Kidney (tissue), 14 donors: ENCODE results near the gene SYT10. TPM values are rescaled to one million over a fixed set of nuclear protein-coding genes. Genes with fewer than 3 reads are reported as not detected.

Experiments used
- DNase-seq, 5 donors: peaks; one replicate each; pipeline ENCODE4 v3.0.0-alpha.2; 2013 to 2020
- FAIRE-seq: peaks from 2 replicates; lab custom pipeline; 2012; peaks lifted over from hg19 to GRCh38; lab: Jason Lieb, UNC
- H3K27ac ChIP-seq, 2 donors: one replicate each; pipeline ENCODE4 v1.7.0; 2013; ENCODE audit warnings: low read depth in 2 of 2, low read length in 2 of 2, inconsistent platforms in 1 of 2
- H3K27me3 ChIP-seq: one replicate; pipeline ENCODE4 v1.7.1; 2013; ENCODE audit warnings: low read length, inconsistent platforms; ENCODE audit not compliant: control insufficient read depth, insufficient read depth
- H3K36me3 ChIP-seq, 3 donors: one replicate each; pipeline versions ENCODE4 v1.7.0 to v1.7.1; 2013; ENCODE audit warnings: low read length in 3 of 3, control low read depth in 1 of 3, inconsistent platforms in 1 of 3; ENCODE audit not compliant: insufficient read depth in 3 of 3, control insufficient read depth in 2 of 3
- H3K4me1 ChIP-seq, 3 donors: one replicate each; pipeline versions ENCODE4 v1.7.0 to v1.7.1; 2013; ENCODE audit warnings: low read length in 3 of 3, inconsistent platforms in 1 of 3, low read depth in 1 of 3; ENCODE audit not compliant: control insufficient read depth in 2 of 3, insufficient read depth in 2 of 3
- H3K4me3 ChIP-seq, 3 donors: one replicate each; pipeline versions ENCODE4 v1.7.0 to v1.8.1; 2013; ENCODE audit warnings: low read length in 3 of 3, control low read depth in 1 of 3, inconsistent platforms in 1 of 3
- H3K9ac ChIP-seq, 3 donors: one replicate each; pipeline versions ENCODE4 v1.7.0 to v1.7.1; 2013; ENCODE audit warnings: low read length in 3 of 3, control low read depth in 1 of 3, inconsistent platforms in 1 of 3
- H3K9me3 ChIP-seq, 3 donors: one replicate each; pipeline versions ENCODE4 v1.7.0 to v1.7.1; 2013; ENCODE audit warnings: low read length in 3 of 3, control low read depth in 1 of 3, inconsistent platforms in 1 of 3; ENCODE audit not compliant: control insufficient read depth in 2 of 3, insufficient read depth in 1 of 3
- intact Hi-C: fragments of 100-400 bp; cut with DNase I; formaldehyde crosslinking; loops from one replicate; pipeline ENCODE4 v1.11.1; 2022
- polyA plus RNA-seq: library from polyadenylated mRNA; stranded (reverse); fragments of 350-450 nt; fragmentation: Illumina TruSeq; extraction: RNeasy Lipid Tissue Mini Kit (QIAGEN cat#74804); gene quantifications from one replicate; pipeline ENCODE4 v1.2.3, GENCODE V29; 2014; ENCODE audit warnings: low read depth, low replicate concordance; ENCODE audit not compliant: insufficient read depth
- total RNA-seq: library from RNA; stranded (reverse); fragmentation: NEBNext Ultra II Directional; extraction: Animal tissue kit (Norgen Biotek cat#: 25700); gene quantifications from one replicate; pipeline ENCODE4 v1.2.1, GENCODE V29; 2021
- TF ChIP-seq, protein P1 (sequence below): IDR thresholded peaks from 3 replicates; pipeline ENCODE4 v1.5.1; 2012; ENCODE audit warnings: mild to moderate bottlenecking, moderate library complexity, borderline replicate concordance; ENCODE audit not compliant: insufficient read depth; ENCODE audit errors: extremely low read depth
- donor health status: control.
- donor health status: control.
- donor health status: control.
- donor health status: control.
- donor health status: control.
- donor health status: DM: yes; HTN: yes; CAD: no.
- donor health status: Normal renal cell carcinoma (clear cell type).

The SYT10 gene
- total and polyA plus RNA-seq, 2 donors from 2014 or later: 0.30 to 0.41 TPM

DNA sequence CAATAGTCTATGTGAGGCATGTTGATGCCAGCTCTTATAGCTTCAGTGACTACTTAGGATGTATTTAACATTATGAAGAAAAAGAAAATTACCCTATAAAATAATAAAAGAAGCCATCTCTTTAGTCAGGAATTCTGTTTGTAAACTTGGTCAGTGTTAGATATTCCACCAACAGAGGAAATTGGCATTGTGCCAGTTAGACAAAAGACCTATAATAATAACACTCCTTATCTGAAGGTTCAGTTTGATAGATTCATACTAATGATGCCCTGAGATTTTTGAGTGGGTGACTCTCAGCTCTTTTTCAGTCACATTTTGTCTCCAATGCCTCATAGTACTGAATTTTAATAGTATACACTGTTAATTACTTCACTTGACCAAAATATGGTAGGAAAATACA, 6.6 kb downstream of the SYT10 start:
- intact Hi-C loops: no loop called here
- FAIRE-seq: no peak
- no peak for DNase-seq
- TF ChIP-seq, protein P1, sequence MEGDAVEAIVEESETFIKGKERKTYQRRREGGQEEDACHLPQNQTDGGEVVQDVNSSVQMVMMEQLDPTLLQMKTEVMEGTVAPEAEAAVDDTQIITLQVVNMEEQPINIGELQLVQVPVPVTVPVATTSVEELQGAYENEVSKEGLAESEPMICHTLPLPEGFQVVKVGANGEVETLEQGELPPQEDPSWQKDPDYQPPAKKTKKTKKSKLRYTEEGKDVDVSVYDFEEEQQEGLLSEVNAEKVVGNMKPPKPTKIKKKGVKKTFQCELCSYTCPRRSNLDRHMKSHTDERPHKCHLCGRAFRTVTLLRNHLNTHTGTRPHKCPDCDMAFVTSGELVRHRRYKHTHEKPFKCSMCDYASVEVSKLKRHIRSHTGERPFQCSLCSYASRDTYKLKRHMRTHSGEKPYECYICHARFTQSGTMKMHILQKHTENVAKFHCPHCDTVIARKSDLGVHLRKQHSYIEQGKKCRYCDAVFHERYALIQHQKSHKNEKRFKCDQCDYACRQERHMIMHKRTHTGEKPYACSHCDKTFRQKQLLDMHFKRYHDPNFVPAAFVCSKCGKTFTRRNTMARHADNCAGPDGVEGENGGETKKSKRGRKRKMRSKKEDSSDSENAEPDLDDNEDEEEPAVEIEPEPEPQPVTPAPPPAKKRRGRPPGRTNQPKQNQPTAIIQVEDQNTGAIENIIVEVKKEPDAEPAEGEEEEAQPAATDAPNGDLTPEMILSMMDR: no peak
- H3K36me3 ChIP-seq: no peaks in the 10 kb centered on the region
- H3K27ac ChIP-seq: no peak overlapping the region
- H3K4me1 ChIP-seq: no peaks in the 10 kb centered on the region
- H3K27me3 ChIP-seq: peaks cover 9% of the 10 kb centered on the region
- H3K4me3 ChIP-seq: no peak overlapping the region
- no peak overlapping the region for H3K9ac ChIP-seq
- H3K9me3 ChIP-seq: no peaks in the 10 kb centered on the region

DNA sequence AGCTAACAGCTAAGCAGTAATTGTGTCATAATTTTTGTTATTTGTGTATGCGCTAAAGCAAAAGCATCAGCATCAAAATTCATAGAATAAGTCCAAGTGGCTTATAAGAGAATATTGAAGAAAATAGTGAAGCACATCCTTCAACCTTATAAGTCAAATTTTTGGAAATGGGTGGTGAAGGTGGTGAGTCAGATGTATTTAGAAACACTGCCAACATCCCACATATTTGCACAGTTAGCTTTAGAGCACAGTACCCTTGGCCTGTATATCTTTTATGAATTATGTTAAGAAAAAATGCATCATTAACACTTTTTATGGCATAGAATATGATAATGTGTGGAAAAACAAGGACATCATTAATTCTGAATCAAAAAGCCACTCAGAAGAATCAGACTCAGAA, 8.0 kb downstream of the SYT10 start:
- peaks cover under 1% of the 10 kb centered on the region for H3K27me3 ChIP-seq
- H3K4me1 ChIP-seq: no peaks in the 10 kb centered on the region
- no peak overlapping the region for H3K9ac ChIP-seq
- TF ChIP-seq, protein P1: no peak
- H3K27ac ChIP-seq: no peak overlapping the region
- no peak for FAIRE-seq
- H3K9me3 ChIP-seq: no peaks in the 10 kb centered on the region
- no peak overlapping the region for H3K4me3 ChIP-seq
- H3K36me3 ChIP-seq: no peaks in the 10 kb centered on the region
- no peak for DNase-seq
- intact Hi-C loops: no loop called here

DNA sequence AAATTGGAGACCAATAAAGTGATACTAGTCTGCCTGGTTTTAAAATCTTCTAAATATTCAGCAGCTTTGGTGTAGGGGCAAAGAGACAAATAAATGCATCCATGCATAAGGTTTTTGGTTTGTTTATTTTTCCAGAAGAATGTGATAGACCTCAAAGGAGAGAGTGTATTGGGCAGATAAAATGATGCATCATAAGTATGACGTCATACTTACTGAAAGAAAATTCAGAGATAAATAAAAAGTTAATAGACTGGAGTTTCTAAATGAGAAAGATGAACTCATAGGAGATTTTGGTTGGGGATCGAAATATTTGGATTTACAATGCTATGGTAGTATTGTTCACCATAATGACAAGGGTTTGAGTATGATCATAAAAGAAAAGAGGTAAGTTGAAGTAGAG, 10.2 kb downstream of the SYT10 start:
- DNase-seq (no peak), FAIRE-seq (no peak)
- TF ChIP-seq, protein P1: no peak
- no peak overlapping the region for H3K9ac ChIP-seq
- no peak overlapping the region for H3K4me3 ChIP-seq
- intact Hi-C loops: no loop called here
- H3K9me3 ChIP-seq: no peaks in the 10 kb centered on the region
- no peaks in the 10 kb centered on the region for H3K4me1 ChIP-seq
- no peaks in the 10 kb centered on the region for H3K36me3 ChIP-seq
- no peaks in the 10 kb centered on the region for H3K27me3 ChIP-seq
- no peak overlapping the region for H3K27ac ChIP-seq

DNA sequence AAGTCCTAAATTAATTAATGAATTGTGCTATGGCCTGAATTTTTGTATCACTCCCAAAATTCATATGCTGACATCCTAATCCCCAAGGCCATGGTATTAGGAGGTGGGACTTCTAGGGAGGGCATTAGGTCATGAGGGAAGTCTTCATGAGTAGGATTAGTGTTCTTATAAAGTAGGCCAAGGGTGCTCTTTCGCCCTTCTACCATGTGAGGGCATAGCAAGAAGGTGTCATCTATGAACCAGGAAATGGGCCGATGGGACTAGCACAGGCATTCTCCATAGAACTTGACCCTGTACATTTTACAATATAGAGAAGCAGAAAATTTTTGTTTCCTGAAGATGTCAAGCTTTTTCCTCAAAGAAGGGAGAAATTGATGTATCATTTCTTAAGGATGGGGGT, 12.5 kb downstream of the SYT10 start:
- Histone ChIP-seq H3K9me3 (no peaks in the 10 kb centered on the region), H3K27me3 (no peaks in the 10 kb centered on the region), H3K27ac (no peak overlapping the region), H3K36me3 (no peaks in the 10 kb centered on the region), H3K4me1 (no peaks in the 10 kb centered on the region), H3K9ac (no peak overlapping the region), H3K4me3 (no peak overlapping the region)
- TF ChIP-seq, protein P1: no peak
- DNase-seq (no peak), FAIRE-seq (no peak)
- intact Hi-C loops: no loop called here
